OCI-LY1 (cell line): ENCODE measurements around the gene NAGLU.

Source experiments
- H2AFZ ChIP-seq: fragments of 200-600 bp; sonication (generic), shearing (Covaris generic); 2 replicates; pipeline ENCODE4 v1.6.0; 2014; ENCODE audit warnings: antibody characterized with exemption, mild to moderate bottlenecking, low read length
- H3F3A ChIP-seq: fragments of 200-600 bp; sonication (generic), shearing (Covaris generic); 2 replicates; pipeline ENCODE4 v1.6.0; 2014; ENCODE audit warnings: mild to moderate bottlenecking, antibody characterized with exemption, low read length, moderate library complexity; ENCODE audit not compliant: insufficient read depth
- H3K27ac ChIP-seq: fragments of 200-600 bp; sonication (generic); 2 replicates; pipeline ENCODE4 v1.5.1; 2014; ENCODE audit warnings: low read length, mixed run types, mild to moderate bottlenecking, low read depth; ENCODE audit not compliant: poor library complexity, severe bottlenecking
- H3K27me3 ChIP-seq: fragments of 200-600 bp; sonication (generic); 2 replicates; pipeline ENCODE4 v1.6.0; 2014; ENCODE audit warnings: antibody characterized with exemption, mild to moderate bottlenecking, low read length, moderate library complexity; ENCODE audit not compliant: insufficient read depth
- H3K36me3 ChIP-seq: fragments of 200-600 bp; sonication (generic); 2 replicates; pipeline ENCODE4 v1.6.1; 2014; ENCODE audit warnings: mild to moderate bottlenecking, antibody characterized with exemption, low read length, moderate library complexity, mixed read lengths; ENCODE audit not compliant: insufficient read depth
- H3K4me1 ChIP-seq: fragments of 200-600 bp; sonication (generic); 2 replicates; pipeline ENCODE4 v1.5.1; 2014; ENCODE audit warnings: mild to moderate bottlenecking, low read length, moderate library complexity; ENCODE audit not compliant: insufficient read depth, severe bottlenecking
- H3K4me2 ChIP-seq: fragments of 200-600 bp; sonication (generic), shearing (Covaris generic); 2 replicates; pipeline ENCODE4 v1.6.1; 2014; ENCODE audit warnings: low read length
- H3K4me3 ChIP-seq: fragments of 200-600 bp; sonication (generic); 2 replicates; pipeline ENCODE4 v1.5.1; 2014; ENCODE audit warnings: low read length, low read depth, mild to moderate bottlenecking, mixed read lengths; ENCODE audit not compliant: poor library complexity, severe bottlenecking
- H3K79me2 ChIP-seq: fragments of 200-600 bp; shearing (Covaris generic); 2 replicates; pipeline ENCODE4 v1.6.1; 2016; ENCODE audit warnings: mixed run types, low read length, mixed read lengths; ENCODE audit not compliant: insufficient read depth
- H3K9ac ChIP-seq: fragments of 200-600 bp; sonication (generic), shearing (Covaris generic); 2 replicates; pipeline ENCODE4 v1.6.1; 2014; ENCODE audit warnings: mild to moderate bottlenecking, low read length, mixed read lengths
- H3K9me2 ChIP-seq: fragments of 200-600 bp; sonication (generic), shearing (Covaris generic); 2 replicates; pipeline ENCODE4 v1.6.1; 2014; ENCODE audit warnings: low read depth, mild to moderate bottlenecking, low read length, mixed read lengths
- H3K9me3 ChIP-seq: fragments of 200-600 bp; shearing (Covaris generic); 2 replicates; pipeline ENCODE4 v1.6.1; 2014; ENCODE audit warnings: low read length, mixed read lengths
- H4K20me1 ChIP-seq: fragments of 200-600 bp; sonication (generic), shearing (Covaris generic); 2 replicates; pipeline ENCODE4 v1.6.0; 2016; ENCODE audit warnings: mild to moderate bottlenecking, low read length; ENCODE audit not compliant: insufficient read depth
- CTCF ChIP-seq: fragments of 200-600 bp; sonication (generic), shearing (Covaris generic); IDR thresholded peaks from 2 replicates; pipeline ENCODE4 v1.5.1; 2017; ENCODE audit warnings: mild to moderate bottlenecking, antibody characterized with exemption, low read length, moderate library complexity, mixed read lengths
- EZH2 ChIP-seq: fragments of 200-600 bp; sonication (generic), shearing (Covaris generic); IDR thresholded peaks from 2 replicates; pipeline ENCODE4 v1.8.0; 2017; ENCODE audit warnings: borderline replicate concordance, mixed run types, mild to moderate bottlenecking, antibody characterized with exemption, low read length, moderate library complexity, mixed read lengths

Gene NAGLU

GRCh38 chr17:42536048-42536371 is at the start of gene NAGLU:
NAGLU (plus strand) TSS chr17:42536241; CDS start chr17:42536273, 32 bp downstream.
- H3K79me2 ChIP-seq = no peaks in the 10 kb centered on the region
- peaks cover 29% of the 10 kb centered on the region for H3K4me1 ChIP-seq
- no peaks in the 10 kb centered on the region for H4K20me1 ChIP-seq
- no peaks in the 10 kb centered on the region for H3K27me3 ChIP-seq
- H3K4me3 ChIP-seq = peak within 1 kb of the TSS; percentile 70
- H3K36me3 ChIP-seq = peaks cover 10% of the 10 kb centered on the region
- no peaks in the 10 kb centered on the region for H3K9me3 ChIP-seq
- no peaks in the 10 kb centered on the region for H3F3A ChIP-seq
- peak within 1 kb of the TSS; percentile 68 for H3K9ac ChIP-seq
- TF ChIP-seq EZH2 = no peak
- no peak for TF ChIP-seq CTCF
- H2AFZ ChIP-seq = 0 out of 2 replicates have a peak within 1 kb of the TSS, but pooled peaks have one; percentile 32
- H3K27ac ChIP-seq = peak within 1 kb of the TSS; percentile 79
- H3K4me2 ChIP-seq = peak within 1 kb of the TSS; percentile 87
- no peaks in the 10 kb centered on the region for H3K9me2 ChIP-seq

DNA sequence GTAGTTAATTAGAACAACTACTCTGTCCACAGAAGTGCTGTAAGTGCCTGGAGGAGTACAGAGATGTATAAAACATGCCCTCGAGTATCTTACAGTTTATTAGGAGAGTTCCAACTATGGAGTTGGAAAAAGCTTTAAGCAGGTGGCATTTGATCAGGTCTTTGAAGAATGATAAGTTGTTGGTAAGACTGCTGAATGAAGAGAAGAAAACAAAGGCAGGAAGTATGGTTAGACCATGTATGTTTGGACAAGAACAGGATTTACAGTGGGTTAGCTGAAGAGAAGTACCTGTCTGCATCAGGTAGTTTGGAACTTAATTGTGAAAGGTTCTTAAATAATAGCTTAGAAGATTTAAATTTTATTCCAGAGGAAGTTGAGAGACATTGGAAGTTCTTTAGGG is 48.0 kb upstream of the NAGLU start:
- no peak overlapping the region for H3K4me3 ChIP-seq
- no peak overlapping the region for H3K9ac ChIP-seq
- no peak overlapping the region for H3K27ac ChIP-seq
- H2AFZ ChIP-seq = no peak overlapping the region
- H3K27me3 ChIP-seq = no peaks in the 10 kb centered on the region
- no peaks in the 10 kb centered on the region for H3K9me3 ChIP-seq
- no peaks in the 10 kb centered on the region for H3K79me2 ChIP-seq
- H3F3A ChIP-seq = no peaks in the 10 kb centered on the region
- peaks cover 55% of the 10 kb centered on the region for H3K36me3 ChIP-seq
- TF ChIP-seq CTCF (no peak), EZH2 (no peak)
- H3K9me2 ChIP-seq = no peaks in the 10 kb centered on the region
- no peak overlapping the region for H3K4me2 ChIP-seq
- H4K20me1 ChIP-seq = no peaks in the 10 kb centered on the region
- H3K4me1 ChIP-seq = peaks cover 25% of the 10 kb centered on the region

GRCh38 chr17:42493319-42493718 is 42.7 kb upstream of the NAGLU start:
- Histone ChIP-seq H3K36me3 (peaks cover 46% of the 10 kb centered on the region), H3K4me1 (peaks cover 21% of the 10 kb centered on the region), H3K27ac (no peak overlapping the region), H3K9me2 (no peaks in the 10 kb centered on the region), H3K79me2 (no peaks in the 10 kb centered on the region), H2AFZ (no peak overlapping the region), H3K9me3 (no peaks in the 10 kb centered on the region), H3K4me3 (no peak overlapping the region), H3K4me2 (no peak overlapping the region), H4K20me1 (no peaks in the 10 kb centered on the region), H3F3A (no peaks in the 10 kb centered on the region), H3K27me3 (no peaks in the 10 kb centered on the region), H3K9ac (no peak overlapping the region)
- TF ChIP-seq EZH2 = no peak
- no peak for TF ChIP-seq CTCF
